Mucosa of descending colon (tissue), 3 donors: ENCODE results near the gene HDHD2. TPM values are rescaled to one million over a fixed set of nuclear protein-coding genes. Genes with fewer than 3 reads are reported as not detected.

ENCODE experiments used
- ATAC-seq: fragments of 200-7000 bp; cut with Tn5 transposase; one replicate; pipeline ENCODE4 v1.9.1; 2020; ENCODE audit warnings: mild to moderate bottlenecking, moderate library complexity
- DNase-seq, 3 donors: peaks; one replicate each; pipeline ENCODE4 v3.0.0-alpha.2; 2020
- H3K36me3 ChIP-seq: fragments of 200-600 bp; one replicate; pipeline ENCODE4 v1.8.0; 2021; ENCODE audit warnings: low read depth, mild to moderate bottlenecking
- H3K4me1 ChIP-seq: fragments of 200-600 bp; one replicate; pipeline ENCODE4 v1.8.0; 2021; ENCODE audit warnings: low read depth, mild to moderate bottlenecking
- H3K4me3 ChIP-seq: fragments of 200-600 bp; one replicate; pipeline ENCODE4 v1.8.0; 2021; ENCODE audit warnings: mild to moderate bottlenecking
- H3K9me3 ChIP-seq: fragments of 200-600 bp; one replicate; pipeline ENCODE4 v1.8.0; 2021; ENCODE audit warnings: mild to moderate bottlenecking
- intact Hi-C, 2 donors: fragments of 100-400 bp; cut with DNase I in 1 of 2; cut with micrococcal nuclease in 1 of 2; formaldehyde crosslinking; loops; one replicate each; pipeline versions ENCODE4 v1.11.0 to v1.11.1; 2022; cut with DNase I, micrococcal nuclease
- total RNA-seq, 3 donors: library from RNA; stranded (reverse); fragmentation: NEBNext Ultra II Directional in 2 of 3; extraction: Animal tissue kit (Norgen Biotek cat#: 25700) in 2 of 3; gene quantifications; one replicate each; pipeline versions ENCODE4 v1.2.1 to v1.2.4, GENCODE V29; 2021 to 2023
- TF ChIP-seq, protein P1 (sequence below): fragments of 200-600 bp; IDR thresholded peaks from one replicate; pipeline ENCODE4 v1.8.0; 2022; ENCODE audit warnings: antibody characterized with exemption, mild to moderate bottlenecking
- donor health status: DM: no; HTN: no; CAD: no; lungs with moderate emphysema.
- donor health status: DM: no; HTN: no; CAD: no.
- donor health status: DM: no; HTN: yes; CAD: no.

Gene HDHD2
- total RNA-seq, 3 donors from 2014 or later: 33.8 to 45.7 (median 37.1) TPM

GRCh38 chr18:47180765-47181164 lies 30.5 kb upstream of the HDHD2 start:
- TF ChIP-seq, protein P1, sequence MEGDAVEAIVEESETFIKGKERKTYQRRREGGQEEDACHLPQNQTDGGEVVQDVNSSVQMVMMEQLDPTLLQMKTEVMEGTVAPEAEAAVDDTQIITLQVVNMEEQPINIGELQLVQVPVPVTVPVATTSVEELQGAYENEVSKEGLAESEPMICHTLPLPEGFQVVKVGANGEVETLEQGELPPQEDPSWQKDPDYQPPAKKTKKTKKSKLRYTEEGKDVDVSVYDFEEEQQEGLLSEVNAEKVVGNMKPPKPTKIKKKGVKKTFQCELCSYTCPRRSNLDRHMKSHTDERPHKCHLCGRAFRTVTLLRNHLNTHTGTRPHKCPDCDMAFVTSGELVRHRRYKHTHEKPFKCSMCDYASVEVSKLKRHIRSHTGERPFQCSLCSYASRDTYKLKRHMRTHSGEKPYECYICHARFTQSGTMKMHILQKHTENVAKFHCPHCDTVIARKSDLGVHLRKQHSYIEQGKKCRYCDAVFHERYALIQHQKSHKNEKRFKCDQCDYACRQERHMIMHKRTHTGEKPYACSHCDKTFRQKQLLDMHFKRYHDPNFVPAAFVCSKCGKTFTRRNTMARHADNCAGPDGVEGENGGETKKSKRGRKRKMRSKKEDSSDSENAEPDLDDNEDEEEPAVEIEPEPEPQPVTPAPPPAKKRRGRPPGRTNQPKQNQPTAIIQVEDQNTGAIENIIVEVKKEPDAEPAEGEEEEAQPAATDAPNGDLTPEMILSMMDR: no peak
- ATAC-seq (no peak), DNase-seq (no peak)
- Histone ChIP-seq H3K36me3 (no peaks in the 10 kb centered on the region), H3K4me1 (peaks cover 2% of the 10 kb centered on the region), H3K9me3 (no peaks in the 10 kb centered on the region), H3K4me3 (no peak overlapping the region)
- intact Hi-C loops: no loop called here

DNA sequence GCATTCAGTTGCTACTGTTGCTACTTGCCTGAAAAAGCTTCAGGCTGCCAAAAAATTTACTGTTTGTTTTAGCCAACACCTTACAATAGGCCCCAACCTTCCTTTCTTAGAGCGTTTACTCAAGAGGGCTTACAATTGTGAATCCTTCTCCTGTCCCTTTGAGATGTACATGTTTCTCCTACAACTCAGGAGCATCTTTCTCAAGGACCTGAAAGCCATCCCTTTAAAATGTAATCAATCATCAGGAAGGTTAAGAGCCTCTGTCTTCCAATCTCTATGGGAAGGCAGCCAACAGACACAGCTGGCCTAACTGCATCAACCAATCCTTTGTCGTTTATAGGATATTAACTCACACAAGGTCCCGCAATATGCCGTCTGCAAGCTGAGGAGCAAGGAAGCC lies 29.2 kb upstream of the HDHD2 start:
- Histone ChIP-seq H3K4me3 (no peak overlapping the region), H3K9me3 (no peaks in the 10 kb centered on the region), H3K4me1 (peaks cover 8% of the 10 kb centered on the region), H3K36me3 (no peaks in the 10 kb centered on the region)
- ATAC-seq: no peak
- DNase-seq: no peak
- intact Hi-C loops: no loop called here
- TF ChIP-seq, protein P1: no peak

DNA sequence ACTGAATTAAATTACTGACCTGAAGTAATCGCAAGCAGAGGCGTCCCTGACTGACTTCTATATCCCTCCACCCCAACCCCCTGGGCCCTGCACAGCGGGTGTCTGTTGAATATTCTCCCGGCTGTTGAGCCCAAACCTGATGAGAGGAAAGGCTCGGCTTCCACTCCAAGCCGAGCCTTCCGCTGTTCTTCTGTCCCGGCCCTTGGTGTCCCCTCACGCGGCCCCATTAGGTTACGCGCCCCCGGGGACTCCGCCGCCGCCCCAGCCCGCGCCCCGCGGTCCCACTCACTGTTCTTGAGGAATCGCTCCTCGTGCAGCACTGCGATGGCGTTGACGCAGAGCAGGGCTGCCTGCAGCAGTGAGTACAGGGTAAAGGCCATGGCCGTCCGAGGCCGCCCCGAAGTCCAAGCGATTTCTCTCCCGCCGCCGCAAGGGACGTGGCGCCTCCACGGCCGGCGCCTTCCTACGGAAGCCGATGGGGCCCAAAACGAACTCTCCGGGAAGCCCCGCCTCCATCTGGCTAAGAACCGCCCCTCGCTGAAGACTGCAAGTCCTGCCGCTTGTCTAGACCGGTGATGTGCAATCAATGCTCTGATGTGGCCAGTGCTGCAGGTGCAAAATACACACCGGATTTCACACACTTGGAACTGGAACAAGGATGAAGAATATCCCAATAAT lies 25.7 kb upstream of the HDHD2 start, which contains the start of gene IER3IP1:
Gene IER3IP1, minus strand, starts transcription at position 467 of the 678 bp plus-strand sequence. Its CDS starts 87 bp downstream, at position 380.
- H3K4me3 ChIP-seq: peak within 1 kb of the TSS; percentile 80
- no peaks in the 10 kb centered on the region for H3K36me3 ChIP-seq
- ATAC-seq (peak; percentile 98), DNase-seq (peak; percentile 91 to 95 (median 95))
- H3K4me1 ChIP-seq: peaks cover 10% of the 10 kb centered on the region
- H3K9me3 ChIP-seq: no peaks in the 10 kb centered on the region
- intact Hi-C loops: no loop called here
- TF ChIP-seq, protein P1: no peak

GRCh38 chr18:47175283-47175897 lies 25.1 kb upstream of the HDHD2 start:
- TF ChIP-seq, protein P1: no peak
- Histone ChIP-seq H3K36me3 (no peaks in the 10 kb centered on the region), H3K4me3 (peak overlapping the region; percentile 80), H3K9me3 (no peaks in the 10 kb centered on the region), H3K4me1 (peaks cover 10% of the 10 kb centered on the region)
- intact Hi-C loops: no loop called here
- peak; percentile 37 for ATAC-seq
- peak in 2 of 3 donors; percentile 29 to 49 for DNase-seq

DNA sequence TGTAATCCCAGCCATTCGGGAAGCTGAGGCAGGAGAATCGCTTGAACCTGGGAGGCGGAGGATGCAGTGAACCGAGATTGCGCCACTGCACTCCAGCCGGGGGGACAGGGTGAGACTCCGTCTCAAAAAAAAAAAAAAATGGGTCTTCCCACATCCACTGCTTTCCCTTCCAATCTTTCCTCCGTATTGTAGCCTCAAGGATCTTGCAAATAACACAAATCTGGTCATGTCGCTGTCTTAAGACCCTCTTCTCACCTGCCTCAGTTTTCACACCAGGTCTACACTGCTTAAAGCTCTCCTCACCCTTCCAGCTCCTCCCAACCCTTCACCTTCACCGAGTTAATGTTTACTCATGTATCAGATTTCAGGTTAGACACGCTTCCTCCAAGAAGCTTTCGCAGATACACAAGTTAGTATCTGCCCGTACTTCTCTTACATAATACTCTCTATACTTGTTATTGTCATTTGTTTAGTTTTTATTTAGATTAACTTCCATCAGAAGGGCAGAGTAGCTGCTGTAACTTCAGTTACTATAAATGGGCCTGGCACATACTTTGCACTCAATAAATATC lies 24.3 kb upstream of the HDHD2 start:
- peak in 1 of 3 donors; percentile 15 for DNase-seq
- intact Hi-C loops: no loop called here

More for the DNA sequence above, 24.3 kb upstream of the HDHD2 start:
- Histone ChIP-seq H3K9me3 (no peaks in the 10 kb centered on the region), H3K4me1 (peaks cover 10% of the 10 kb centered on the region), H3K36me3 (no peaks in the 10 kb centered on the region), H3K4me3 (no peak overlapping the region)
- peak; percentile 49 for ATAC-seq
- TF ChIP-seq, protein P1: no peak
